GM18909 (cell line): Measurements from ENCODE around the gene DHX57.
"Not testable (repeated sequence)": the region's sequence is repeated elsewhere in the genome, so short reads cannot be mapped to it uniquely, and the experiment has no call there.

Experiments used
- ATAC-seq: cut with Tn5 transposase; IDR thresholded peaks from one replicate; pipeline ENCODE4 v1.9.1; 2021; ENCODE audit warnings: mild to moderate bottlenecking; ENCODE audit not compliant: unreplicated experiment, poor library complexity

DHX57 gene

GRCh38 chr2:38866773-38867443 is 8.8 kb downstream of the DHX57 start:
- no peak for ATAC-seq

- no peak for ATAC-seq
Measured at GRCh38 chr2:38863061-38863695, 12.6 kb downstream of the DHX57 start.

- no peak for ATAC-seq
Measured at GRCh38 chr2:38862476-38862875, 13.3 kb downstream of the DHX57 start.

GRCh38 chr2:38856165-38856564 is 19.6 kb downstream of the DHX57 start:
- ATAC-seq, result no peak

GRCh38 chr2:38850045-38850444 is 25.7 kb downstream of the DHX57 start:
- ATAC-seq, result peak; percentile 85

GRCh38 chr2:38836791-38837190 is 38.9 kb downstream of the DHX57 start:
- ATAC-seq, result peak; percentile 25

GRCh38 chr2:38835990-38836389 is 39.7 kb downstream of the DHX57 start:
- peak; percentile 91 for ATAC-seq

GRCh38 chr2:38835015-38835601 is 40.6 kb downstream of the DHX57 start:
- ATAC-seq, result no peak

GRCh38 chr2:38830526-38831159 is 45.1 kb downstream of the DHX57 start:
- ATAC-seq, result no peak

GRCh38 chr2:38829971-38830370 is 45.8 kb downstream of the DHX57 start:
- ATAC-seq, result no peak

GRCh38 chr2:38828460-38828859 is 47.3 kb downstream of the DHX57 start:
- no peak for ATAC-seq

GRCh38 chr2:38827539-38828145 is 48.1 kb downstream of the DHX57 start:
- ATAC-seq, result not testable (repeated sequence)

GRCh38 chr2:38825956-38826355 is 49.8 kb downstream of the DHX57 start:
- no peak for ATAC-seq

GRCh38 chr2:38824906-38825305 is 50.8 kb downstream of the DHX57 start:
- ATAC-seq, result no peak

- ATAC-seq, result no peak
Measured at GRCh38 chr2:38823386-38823785, 52.3 kb downstream of the DHX57 start.

- no peak for ATAC-seq
Measured at GRCh38 chr2:38818565-38818964, 57.2 kb downstream of the DHX57 start.

GRCh38 chr2:38815936-38816335 is 59.8 kb downstream of the DHX57 start:
- no peak for ATAC-seq

GRCh38 chr2:38810488-38810887 is 65.2 kb downstream of the DHX57 start:
- ATAC-seq, result no peak

- ATAC-seq, result no peak
Measured at GRCh38 chr2:38808677-38809076, 67.1 kb downstream of the DHX57 start.

- ATAC-seq, result no peak
Measured at GRCh38 chr2:38806733-38807059, 69.0 kb downstream of the DHX57 start.
